Fibroblast of peridontal ligament (primary cell): Measurements from ENCODE around the gene GAD1.

ENCODE experiments used
- DNase-seq: peaks from one replicate; pipeline ENCODE4 v3.0.0-alpha.2; 2010; ENCODE audit errors: extremely low read depth

Gene GAD1

DNA sequence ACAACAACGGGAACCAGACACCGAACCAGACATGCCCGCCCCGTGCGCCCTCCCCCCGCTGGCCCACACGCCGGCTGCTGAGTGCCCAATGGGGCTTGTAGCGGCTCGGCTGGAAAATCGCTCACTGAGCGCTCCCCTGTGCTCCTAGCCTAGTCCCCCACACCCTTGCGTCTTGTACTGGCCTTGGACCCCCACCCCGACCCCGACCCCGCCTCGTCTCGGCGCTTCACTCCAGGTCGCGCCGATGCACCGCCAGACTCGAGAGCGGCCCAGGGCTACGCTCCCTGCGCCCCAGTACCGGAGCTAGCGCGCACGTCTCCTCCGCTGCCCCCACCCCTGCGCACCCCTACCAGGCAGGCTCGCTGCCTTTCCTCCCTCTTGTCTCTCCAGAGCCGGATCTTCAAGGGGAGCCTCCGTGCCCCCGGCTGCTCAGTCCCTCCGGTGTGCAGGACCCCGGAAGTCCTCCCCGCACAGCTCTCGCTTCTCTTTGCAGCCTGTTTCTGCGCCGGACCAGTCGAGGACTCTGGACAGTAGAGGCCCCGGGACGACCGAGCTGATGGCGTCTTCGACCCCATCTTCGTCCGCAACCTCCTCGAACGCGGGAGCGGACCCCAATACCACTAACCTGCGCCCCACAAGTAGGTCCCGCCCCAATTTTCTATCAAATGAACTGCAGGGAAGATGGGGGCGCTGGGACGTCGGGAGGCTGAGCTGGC lies 1.5 kb downstream of the GAD1 start:
- DNase-seq = no peak

DNA sequence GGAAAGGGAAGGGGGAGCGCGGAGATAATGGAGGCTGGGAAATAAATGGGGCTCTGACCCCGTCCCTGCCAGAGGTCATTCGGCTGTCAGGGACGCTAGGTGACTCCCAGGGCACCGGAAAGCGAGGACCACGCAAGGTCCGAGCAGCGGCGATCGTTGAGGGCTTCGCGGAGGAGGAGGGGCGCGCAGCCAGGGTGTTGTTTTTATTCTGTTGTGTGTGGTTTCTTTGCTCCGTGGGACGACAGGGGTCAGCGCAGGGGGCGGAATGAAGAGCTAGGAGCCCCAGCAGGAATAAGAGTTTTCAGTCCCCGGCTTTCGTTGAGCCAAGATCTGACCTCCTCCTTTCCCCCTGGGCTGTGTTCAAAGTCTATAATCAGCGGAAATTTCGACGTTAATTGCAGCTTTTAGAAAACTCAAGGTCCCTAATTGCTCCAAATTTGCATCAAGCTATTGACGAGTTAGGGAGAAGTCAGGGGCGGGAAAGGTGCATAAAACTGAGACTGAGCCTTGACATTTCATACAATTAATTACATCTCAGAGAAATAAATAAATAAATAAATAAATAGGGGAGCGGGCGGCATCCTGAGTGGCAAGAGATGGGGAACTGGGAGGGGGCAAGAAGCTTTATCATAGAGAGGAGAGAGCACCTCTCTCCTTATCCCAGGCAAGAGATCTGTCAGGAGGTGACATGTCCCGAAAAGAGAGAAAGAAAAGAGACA lies 2.2 kb downstream of the GAD1 start:
- no peak for DNase-seq

- DNase-seq = no peak
Observed at GRCh38 chr2:170819680-170820664, 3.3 kb downstream of the GAD1 start.

- DNase-seq = no peak
Observed at GRCh38 chr2:170820757-170821530, 4.3 kb downstream of the GAD1 start.

GRCh38 chr2:170821531-170822289 lies 5.0 kb downstream of the GAD1 start:
- DNase-seq = no peak

DNA sequence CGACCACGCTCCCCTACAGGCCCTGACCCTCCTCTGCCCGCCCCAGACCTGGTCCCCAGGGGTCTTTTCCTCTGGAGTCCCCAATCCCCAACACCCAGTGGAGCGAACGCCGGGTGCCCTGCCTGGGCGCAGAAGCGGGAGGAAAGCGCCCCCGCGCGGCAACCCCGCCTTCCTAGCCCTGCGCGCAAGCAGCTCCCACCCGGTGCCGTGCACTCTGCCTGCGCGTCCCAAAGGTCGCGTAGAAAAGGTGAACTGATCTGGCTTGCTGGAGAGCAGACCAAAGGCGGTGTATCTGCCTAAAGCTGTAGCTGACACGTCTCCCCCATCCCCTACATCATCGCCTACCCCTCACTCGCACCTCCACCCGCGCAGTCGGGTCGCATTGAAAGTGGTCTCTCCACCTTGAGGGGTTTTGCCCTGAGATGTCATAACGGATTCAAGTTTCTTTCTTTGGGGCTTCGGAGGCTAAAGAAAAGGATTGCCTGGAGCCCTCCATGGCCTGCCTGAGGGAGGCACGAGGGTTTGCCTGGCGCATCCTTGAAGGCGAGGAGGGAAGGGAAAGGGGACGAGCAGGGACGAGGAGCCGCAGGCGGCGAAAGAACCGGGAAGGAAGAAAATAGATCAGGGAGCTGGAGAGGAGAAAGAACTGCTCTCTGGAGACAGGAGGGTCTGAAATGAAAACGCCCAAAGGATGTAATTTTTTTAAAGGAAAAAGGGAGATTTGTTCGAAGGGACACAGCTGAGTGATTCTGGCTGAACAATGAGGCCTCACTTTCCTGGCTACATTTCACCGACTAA lies 5.8 kb downstream of the GAD1 start:
- no peak for DNase-seq

- no peak for DNase-seq
Observed at GRCh38 chr2:170823088-170823897, 6.6 kb downstream of the GAD1 start.

DNA sequence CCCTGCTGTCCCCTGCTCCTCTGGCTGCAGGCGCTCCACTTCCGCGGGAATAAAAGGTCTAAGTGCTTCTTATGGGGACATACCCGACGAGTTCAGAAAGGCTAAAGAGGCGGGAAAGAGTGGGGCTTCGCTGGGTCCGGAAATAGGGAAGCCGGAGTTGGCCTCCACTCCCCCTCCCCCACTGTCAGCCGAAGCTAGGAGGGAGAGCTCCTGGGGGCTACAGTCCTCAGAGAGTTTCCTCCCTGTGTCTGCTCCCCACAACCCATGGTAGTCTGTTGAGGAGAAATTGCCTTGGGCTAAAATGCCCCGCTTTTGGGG lies 7.2 kb downstream of the GAD1 start:
- no peak for DNase-seq

- peak; percentile 37 for DNase-seq
Observed at GRCh38 chr2:170824526-170825015, 7.9 kb downstream of the GAD1 start.

GRCh38 chr2:170827841-170828532 lies 11.3 kb downstream of the GAD1 start:
- DNase-seq = no peak

- DNase-seq = no peak
Observed at GRCh38 chr2:170828533-170828916, 11.8 kb downstream of the GAD1 start.

- DNase-seq = no peak
Observed at GRCh38 chr2:170829036-170829435, 12.3 kb downstream of the GAD1 start.

- no peak for DNase-seq
Observed at GRCh38 chr2:170830166-170830565, 13.5 kb downstream of the GAD1 start.

- DNase-seq = no peak
Observed at GRCh38 chr2:170831115-170831514, 14.4 kb downstream of the GAD1 start.

DNA sequence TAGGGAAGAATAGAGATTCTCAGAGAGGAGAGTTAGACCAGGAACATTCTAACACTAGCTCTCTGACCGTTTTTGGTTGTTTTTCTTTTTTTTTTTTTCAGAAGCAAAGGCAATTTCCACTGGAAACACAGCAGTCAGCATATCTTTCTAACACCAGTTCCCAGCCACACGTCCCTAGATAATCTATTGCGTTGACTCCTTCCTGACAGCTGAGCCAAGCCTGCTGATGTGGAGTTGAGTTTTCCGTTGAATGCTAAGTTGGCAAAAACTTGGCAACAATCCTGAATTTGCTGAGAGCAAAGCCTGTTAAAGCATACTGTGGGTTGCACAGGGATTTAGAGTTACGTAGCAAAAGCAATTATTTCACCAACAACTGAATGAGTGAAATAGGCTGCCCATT lies 19.3 kb downstream of the GAD1 start:
- no peak for DNase-seq

- no peak for DNase-seq
Observed at GRCh38 chr2:170840717-170841210, 24.1 kb downstream of the GAD1 start.

DNA sequence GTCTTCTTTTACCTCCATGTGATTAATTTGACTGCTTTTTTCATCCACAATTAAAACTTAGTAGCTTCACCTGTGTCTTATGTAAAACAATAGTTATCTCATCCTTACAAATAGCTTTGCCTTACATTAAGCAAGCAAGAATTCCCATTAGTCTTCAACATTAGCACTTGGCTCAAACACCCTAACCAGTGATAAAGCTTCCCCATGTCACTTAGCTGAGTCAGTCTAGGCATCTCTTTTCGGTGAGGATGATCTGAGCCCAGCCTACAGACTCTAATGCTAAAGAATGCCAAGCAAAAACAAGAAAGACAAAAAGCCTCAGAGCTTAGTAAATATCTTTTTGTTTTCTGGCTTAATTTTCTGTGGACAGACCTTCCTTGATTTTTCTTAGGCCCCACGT lies 26.1 kb downstream of the GAD1 start:
- no peak for DNase-seq

DNA sequence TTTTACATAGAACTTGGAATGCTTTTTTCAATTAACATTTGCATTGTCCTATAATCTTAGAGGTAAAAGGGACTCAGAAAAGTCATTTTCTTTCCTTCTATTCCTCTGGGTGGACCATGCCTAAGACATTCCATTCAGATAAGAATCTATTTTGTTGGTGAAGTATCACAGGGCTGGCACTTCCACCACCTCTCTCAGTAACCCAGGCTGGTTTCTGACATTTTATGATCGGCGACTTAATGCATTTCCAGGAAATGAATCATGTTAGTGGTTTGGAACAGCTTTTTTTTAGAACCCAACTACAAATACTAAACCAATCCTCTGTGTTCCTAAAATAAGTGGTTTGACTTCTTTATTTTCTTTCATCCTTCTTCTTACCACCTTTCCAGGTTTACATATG lies 27.0 kb downstream of the GAD1 start:
- DNase-seq = peak; percentile 47
